HG02798 (cell line): ENCODE data around the gene RASA4.
"Not testable (repeated sequence)": the region's sequence is repeated elsewhere in the genome, so short reads cannot be mapped to it uniquely, and the experiment has no call there.

Experiments used
- ATAC-seq: cut with Tn5 transposase; IDR thresholded peaks from one replicate; pipeline ENCODE4 v1.9.1; 2021; ENCODE audit warnings: mild to moderate bottlenecking; ENCODE audit not compliant: unreplicated experiment, poor library complexity

RASA4 gene

DNA sequence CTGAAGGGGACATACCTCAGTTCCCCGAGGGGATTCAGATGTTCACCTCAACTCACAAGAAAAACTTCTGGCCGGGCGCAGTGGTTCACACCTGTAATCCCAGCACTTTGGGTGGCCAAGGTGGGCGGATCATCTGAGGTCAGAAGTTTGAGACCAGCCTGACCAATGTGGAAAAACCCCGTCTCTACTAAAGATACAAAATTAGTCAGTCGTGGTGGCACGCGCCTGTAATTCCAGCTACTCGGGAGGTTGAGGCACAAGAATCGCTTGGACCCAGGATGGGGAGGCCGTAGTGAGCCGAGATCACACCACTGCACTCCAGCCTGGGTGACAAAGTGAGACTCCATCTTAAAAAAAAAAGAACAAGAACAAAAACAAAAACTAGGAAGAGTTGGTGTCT, 71.3 kb downstream of the RASA4 start:
- not testable (repeated sequence) for ATAC-seq

DNA sequence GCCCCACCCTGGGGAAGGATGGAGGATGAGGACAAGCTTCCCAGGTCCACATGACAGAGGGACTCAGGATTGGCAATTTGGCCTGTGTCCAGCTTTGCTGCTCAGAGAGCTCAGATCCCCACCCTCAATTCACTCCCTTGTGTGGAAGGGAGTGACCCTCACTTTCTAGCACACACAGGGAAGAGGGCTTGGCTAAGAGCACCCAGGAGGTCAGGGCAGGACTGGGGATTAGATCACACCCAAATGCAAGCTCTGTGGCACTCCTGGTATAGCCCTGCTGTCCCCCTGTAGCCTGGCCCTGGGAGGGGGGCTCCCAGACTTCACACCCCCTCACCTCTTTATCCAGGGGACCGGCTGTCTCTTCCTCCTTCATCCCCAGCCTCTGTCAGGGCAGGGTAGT, 72.2 kb downstream of the RASA4 start:
- not testable (repeated sequence) for ATAC-seq

DNA sequence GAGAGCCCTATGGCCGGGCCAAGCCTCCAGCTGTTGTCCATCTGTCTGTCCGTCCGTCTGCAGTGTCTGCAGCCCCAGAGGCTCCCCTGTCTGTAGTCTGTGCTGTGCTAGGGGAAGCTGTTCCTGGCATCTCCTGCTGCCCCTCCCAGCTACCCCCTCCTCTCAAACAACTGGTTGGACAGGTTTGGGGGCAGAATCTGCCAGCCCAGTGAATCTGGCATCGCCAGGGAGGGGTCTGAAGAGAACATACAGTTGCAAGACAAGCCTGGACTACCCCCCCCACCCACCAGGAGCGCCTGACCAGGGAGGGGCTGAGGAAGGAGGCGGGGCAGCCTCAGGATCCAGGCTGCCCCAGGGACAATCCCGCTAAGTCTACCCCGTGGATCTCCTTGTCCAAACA, 73.0 kb downstream of the RASA4 start, which contains the start of gene UPK3BL2:
TSS of gene UPK3BL2 (minus strand) at position 101 of the 400 bp plus-strand sequence. CDS start at position 41, 60 bp downstream.
- ATAC-seq: not testable (repeated sequence)

DNA sequence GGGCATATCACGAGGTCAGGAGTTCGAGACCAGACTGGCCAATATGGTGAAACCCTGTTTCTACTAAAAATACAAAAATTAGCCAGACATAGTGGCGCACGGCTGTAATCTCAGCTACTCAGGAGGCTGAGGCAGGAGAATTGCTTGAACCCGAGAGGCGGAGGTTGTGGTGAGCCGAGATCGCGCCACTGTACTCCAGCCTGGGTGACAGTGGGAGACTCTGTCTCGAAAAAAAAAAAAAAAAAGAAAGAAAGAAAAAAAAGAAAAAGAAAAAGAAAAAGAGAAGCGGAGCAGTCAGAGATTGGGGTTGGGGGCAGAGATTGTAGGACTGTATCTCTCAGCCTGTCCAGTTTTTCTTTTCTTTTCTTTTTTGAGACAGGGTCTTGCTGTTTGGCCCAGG, 73.8 kb downstream of the RASA4 start:
- ATAC-seq: not testable (repeated sequence)

DNA sequence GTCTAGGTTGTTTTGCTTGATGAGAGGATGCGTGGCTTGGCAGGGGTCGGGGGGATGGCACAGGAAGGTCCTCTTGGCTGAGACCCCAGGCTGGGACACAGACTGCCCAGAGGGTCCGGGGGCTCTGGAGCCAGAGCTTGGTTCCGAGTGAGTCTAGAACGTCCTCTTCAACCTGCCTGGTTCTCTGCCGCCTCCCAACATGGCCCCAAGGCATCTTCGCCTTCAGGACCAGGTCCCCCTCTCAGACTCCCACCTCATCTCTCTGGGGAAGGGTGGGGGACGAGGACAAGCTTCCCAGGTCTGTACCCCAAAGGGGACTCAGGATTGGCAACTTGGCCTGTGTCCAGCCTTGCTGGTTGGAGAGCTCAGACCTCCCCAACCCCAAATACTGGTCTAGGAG, 74.5 kb downstream of the RASA4 start:
- not testable (repeated sequence) for ATAC-seq

DNA sequence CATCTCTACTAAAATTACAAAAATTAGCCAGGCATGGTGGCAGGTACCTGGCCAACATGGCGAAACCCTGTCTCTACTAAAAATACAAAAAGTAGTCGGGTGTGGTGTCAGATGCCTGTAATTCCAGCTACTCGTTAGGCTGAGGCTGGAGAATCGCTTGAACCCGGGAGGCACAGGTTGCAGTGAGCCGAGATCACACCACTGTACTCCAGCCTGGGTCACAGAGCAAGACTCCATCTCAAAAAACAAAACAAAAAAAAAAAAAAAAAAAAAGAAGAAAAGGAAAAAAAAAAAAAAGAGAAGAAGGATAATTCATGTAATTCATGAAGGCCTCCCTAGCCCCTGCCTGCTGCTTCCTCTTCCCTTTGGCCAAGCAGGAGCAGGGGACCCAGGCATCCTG, 76.0 kb downstream of the RASA4 start:
- ATAC-seq: not testable (repeated sequence)

DNA sequence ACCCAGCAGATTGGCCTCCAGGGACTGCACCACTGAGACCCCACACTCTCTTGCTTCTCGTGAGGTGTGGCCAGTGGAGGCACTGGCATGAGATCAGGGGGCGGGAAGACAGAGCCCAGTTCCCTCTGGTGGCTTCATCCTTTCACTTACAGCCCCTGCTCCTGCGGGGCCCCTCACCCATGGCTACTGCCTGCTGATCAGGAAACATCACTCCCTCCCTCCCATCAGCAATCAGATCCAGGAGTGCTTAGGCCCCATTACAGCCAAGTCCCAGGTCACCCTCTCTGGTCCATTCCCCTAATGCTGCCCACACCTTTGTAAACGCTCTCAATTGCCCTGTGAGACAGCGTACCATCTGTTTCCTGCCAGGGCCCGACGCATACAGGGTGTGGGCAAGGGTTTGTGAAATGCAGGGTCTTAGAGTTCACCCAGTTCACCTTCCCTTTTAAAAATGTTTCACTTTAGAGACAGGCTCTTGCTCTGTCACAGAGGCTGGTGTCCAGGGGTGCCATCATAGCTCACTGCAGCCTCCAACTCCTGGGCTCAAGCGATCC, 81.4 kb downstream of the RASA4 start:
- ATAC-seq: not testable (repeated sequence)

DNA sequence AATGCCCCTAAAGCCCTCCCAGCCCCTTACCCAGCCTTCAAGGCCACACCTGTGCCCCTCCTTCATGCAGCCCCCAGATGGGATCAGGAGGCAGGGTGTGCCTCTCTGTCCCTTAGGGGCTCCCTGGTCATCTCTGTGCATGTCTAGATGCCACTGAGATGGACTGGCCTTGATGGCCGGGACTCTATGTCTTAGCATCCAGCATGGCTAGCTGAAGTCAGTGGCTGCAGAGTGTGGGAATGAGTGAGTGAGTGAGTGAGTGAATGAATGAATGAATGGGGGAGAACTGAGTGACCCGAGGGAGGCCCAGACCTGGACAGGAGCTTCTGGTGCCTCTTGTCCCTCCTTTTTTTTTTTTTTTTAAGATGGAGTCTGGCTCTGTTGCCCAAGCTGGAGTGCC, 84.4 kb downstream of the RASA4 start:
- ATAC-seq: not testable (repeated sequence)

DNA sequence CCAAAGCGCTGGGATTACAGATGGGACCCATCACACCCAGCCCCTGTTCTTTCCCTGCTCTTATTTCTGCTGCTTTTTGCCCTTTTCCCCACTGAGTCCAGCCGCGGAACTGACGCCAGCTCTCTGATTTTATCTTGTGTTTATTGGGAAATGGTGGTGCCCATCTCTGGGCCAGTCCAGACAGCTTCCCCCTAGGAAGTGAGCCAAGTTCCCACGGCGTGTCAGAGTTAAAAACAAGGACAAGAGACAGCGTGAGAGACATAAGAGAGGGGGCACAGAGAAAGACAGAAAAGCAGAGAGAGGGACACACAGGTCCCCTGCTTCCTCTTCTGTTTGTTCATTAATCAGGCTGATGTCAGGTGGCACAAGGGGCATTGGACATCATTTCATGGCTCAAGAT, 85.0 kb downstream of the RASA4 start:
- ATAC-seq: not testable (repeated sequence)

DNA sequence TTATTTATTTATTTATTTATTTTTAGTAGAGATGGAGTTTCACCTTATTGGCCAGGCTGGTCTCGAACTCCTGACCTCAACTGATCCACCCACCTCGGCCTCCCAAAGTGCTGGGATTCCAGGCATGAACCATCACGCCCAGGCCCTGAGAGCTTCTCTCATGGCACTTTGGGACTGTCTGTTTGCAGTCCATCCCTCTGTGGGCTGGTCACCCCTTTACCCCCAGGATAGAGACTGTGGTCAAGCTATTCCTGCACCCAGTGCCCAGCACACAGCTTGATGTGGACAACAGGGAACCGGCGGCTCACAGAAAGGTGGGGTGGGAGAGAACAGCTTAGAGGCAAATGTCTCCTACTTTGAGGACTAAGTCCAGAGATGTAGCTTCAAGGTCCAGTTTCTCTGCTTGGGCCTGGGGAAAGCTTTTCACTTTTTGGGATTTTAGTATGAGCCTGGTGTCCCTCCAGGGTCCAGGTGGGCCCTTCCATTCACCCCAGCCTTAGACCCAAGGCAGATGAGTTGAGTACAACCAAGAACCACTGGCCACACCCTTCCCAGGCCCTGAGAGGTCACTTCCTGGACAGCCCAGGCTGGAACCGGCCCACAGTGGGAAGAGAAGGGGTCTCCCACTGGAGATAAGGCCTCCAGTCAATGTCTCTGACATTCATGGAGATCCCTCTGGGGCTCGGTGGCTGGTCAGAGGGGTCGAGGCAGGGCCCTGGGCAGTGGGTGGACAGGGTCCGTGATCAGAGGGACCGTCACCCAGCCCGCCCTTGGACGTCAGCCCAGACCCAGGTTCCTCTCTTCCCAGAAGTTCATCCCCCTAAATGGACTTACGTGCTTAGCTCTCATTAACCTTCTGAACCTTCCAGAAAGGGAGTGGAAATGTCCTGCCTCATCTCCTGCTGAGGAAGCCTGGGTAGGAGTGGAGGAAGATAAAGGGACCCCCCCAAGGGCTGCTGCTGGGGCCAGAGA, 88.4 kb downstream of the RASA4 start:
- not testable (repeated sequence) for ATAC-seq

DNA sequence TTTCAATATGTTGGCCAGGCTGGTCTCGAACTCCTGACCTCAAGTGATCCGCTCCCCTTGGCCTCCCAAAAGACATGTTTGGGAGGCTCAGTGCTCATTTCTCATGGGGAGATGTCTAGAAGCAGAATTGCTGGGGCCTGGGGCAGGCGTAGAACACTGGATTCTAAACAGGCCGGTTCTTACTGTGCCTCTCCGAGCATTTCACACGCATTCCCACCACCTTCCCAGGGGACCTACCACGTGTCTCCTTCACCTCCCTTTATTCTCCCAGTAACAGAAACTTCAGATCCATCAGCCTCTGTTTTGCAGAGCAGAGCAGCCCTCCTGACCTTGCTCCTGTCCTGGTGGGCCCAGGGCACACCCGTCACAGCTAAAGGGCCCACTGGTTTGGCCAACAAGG, 89.4 kb downstream of the RASA4 start:
- not testable (repeated sequence) for ATAC-seq

DNA sequence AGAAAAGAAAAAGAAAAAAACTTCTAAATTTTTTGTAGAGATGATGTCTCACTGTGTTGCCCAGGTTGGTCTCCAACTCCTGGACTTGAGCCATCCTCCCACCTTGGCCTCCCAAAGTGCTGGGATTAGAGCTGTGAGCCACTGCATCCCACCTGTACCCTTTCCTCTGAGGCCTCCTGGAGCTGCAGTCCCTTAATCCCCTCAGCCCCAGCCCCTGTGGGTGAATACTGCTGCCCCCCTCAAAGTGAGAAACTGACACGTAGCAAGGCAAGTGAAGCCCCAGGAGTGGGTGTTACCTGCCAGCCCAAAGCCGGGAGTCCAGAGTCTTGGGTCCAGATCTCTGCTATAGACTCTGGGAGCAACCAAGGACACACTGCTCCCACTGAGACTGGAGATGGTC, 91.8 kb downstream of the RASA4 start:
- not testable (repeated sequence) for ATAC-seq
